Mesenchymal stem cell (in vitro differentiated cells and primary cell): ENCODE data around the gene NUBP2.

ENCODE experiments used
- DNase-seq: peaks from one replicate; pipeline ENCODE4 v3.0.0-alpha.2; 2013
- H2AFZ ChIP-seq: one replicate; pipeline ENCODE4 v1.6.1; 2013; ENCODE audit warnings: low read depth, mild to moderate bottlenecking, control low read depth, inconsistent platforms, low read length, moderate library complexity
- H2AK5ac ChIP-seq: 2 replicates; pipeline ENCODE4 v1.6.1; 2013; ENCODE audit warnings: low read length, moderate library complexity, mild to moderate bottlenecking, inconsistent platforms; ENCODE audit not compliant: severe bottlenecking
- H2BK120ac ChIP-seq: one replicate; pipeline ENCODE4 v1.6.1; 2013; ENCODE audit warnings: low read depth, mild to moderate bottlenecking, inconsistent platforms, low read length, moderate library complexity
- H2BK12ac ChIP-seq, 2 experiments: one replicate each; pipeline ENCODE4 v1.6.1; 2013; ENCODE audit warnings: inconsistent platforms in 2 of 2, low read length in 2 of 2, mild to moderate bottlenecking in 2 of 2, moderate library complexity in 2 of 2, control low read depth in 1 of 2
- H2BK15ac ChIP-seq: one replicate; pipeline ENCODE4 v1.6.1; 2013; ENCODE audit warnings: mild to moderate bottlenecking, low read depth, inconsistent platforms; ENCODE audit not compliant: poor library complexity, severe bottlenecking
- H2BK5ac ChIP-seq: 2 replicates; pipeline ENCODE4 v1.6.1; 2013; ENCODE audit warnings: low read depth, mild to moderate bottlenecking, low read length, control low read depth, inconsistent platforms; ENCODE audit not compliant: poor library complexity, severe bottlenecking
- H3K14ac ChIP-seq, 2 experiments: one replicate each; pipeline ENCODE4 v1.6.1; 2013; ENCODE audit warnings: inconsistent platforms in 2 of 2, low read length in 2 of 2, control low read depth in 1 of 2, mild to moderate bottlenecking in 1 of 2, moderate library complexity in 1 of 2
- H3K18ac ChIP-seq, 2 experiments: one replicate each; pipeline ENCODE4 v1.6.1; 2013; ENCODE audit warnings: inconsistent platforms in 2 of 2, low read length in 2 of 2, control low read depth in 1 of 2, low read depth in 1 of 2, mild to moderate bottlenecking in 1 of 2
- H3K23ac ChIP-seq, 2 experiments: one replicate each; pipeline ENCODE4 v1.6.1; 2013; ENCODE audit warnings: inconsistent platforms in 2 of 2, low read length in 2 of 2, mild to moderate bottlenecking in 2 of 2, moderate library complexity in 2 of 2, control low read depth in 1 of 2
- H3K27ac ChIP-seq: 2 replicates; pipeline ENCODE4 v1.5.1; 2013; ENCODE audit warnings: mild to moderate bottlenecking, moderate library complexity, low read length, control low read depth, inconsistent platforms; ENCODE audit not compliant: poor library complexity, severe bottlenecking
- H3K27me3 ChIP-seq, 2 experiments: 2 replicates each; pipeline versions ENCODE4 v1.6.1 to v1.7.0; 2013; ENCODE audit warnings: low read length in 2 of 2, mild to moderate bottlenecking in 2 of 2, moderate library complexity in 2 of 2, control low read depth in 1 of 2, inconsistent platforms in 1 of 2; ENCODE audit not compliant: control insufficient read depth in 1 of 2, insufficient read depth in 1 of 2
- H3K36me3 ChIP-seq, 2 experiments: 2 replicates each; pipeline versions ENCODE4 v1.6.1 to v1.7.0; 2013; ENCODE audit warnings: low read length in 2 of 2, control low read depth in 1 of 2, inconsistent platforms in 1 of 2, low read depth in 1 of 2, mild to moderate bottlenecking in 1 of 2; ENCODE audit not compliant: insufficient read depth in 2 of 2, control insufficient read depth in 1 of 2
- H3K4ac ChIP-seq, 2 experiments: one replicate each; pipeline ENCODE4 v1.6.1; 2013; ENCODE audit warnings: inconsistent platforms in 2 of 2, low read length in 2 of 2, mild to moderate bottlenecking in 2 of 2, moderate library complexity in 2 of 2, control low read depth in 1 of 2, low read depth in 1 of 2
- H3K4me1 ChIP-seq: 2 replicates; pipeline ENCODE4 v1.6.1; 2013; ENCODE audit warnings: low read depth, low read length, control low read depth; ENCODE audit not compliant: control insufficient read depth, insufficient read depth
- H3K4me2 ChIP-seq: 2 replicates; pipeline ENCODE4 v1.6.1; 2013; ENCODE audit warnings: low read length, mild to moderate bottlenecking, inconsistent platforms; ENCODE audit not compliant: poor library complexity, severe bottlenecking
- H3K4me3 ChIP-seq, 2 experiments: 2 replicates each; pipeline versions ENCODE4 v1.5.1 to v1.7.0; 2013; ENCODE audit warnings: low read length in 2 of 2, mild to moderate bottlenecking in 2 of 2, control low read depth in 1 of 2, low read depth in 1 of 2; ENCODE audit not compliant: insufficient read depth in 1 of 2
- H3K79me1 ChIP-seq: replicated peaks from 2 replicates; pipeline ENCODE4 v1.6.1; 2013; ENCODE audit warnings: mild to moderate bottlenecking, control low read depth, low read length, inconsistent platforms; ENCODE audit not compliant: poor library complexity, severe bottlenecking
- H3K9ac ChIP-seq: 2 replicates; pipeline ENCODE4 v1.7.0; 2013; ENCODE audit warnings: mild to moderate bottlenecking, low read length, moderate library complexity
- H3K9me3 ChIP-seq: 2 replicates; pipeline ENCODE4 v1.7.0; 2013; ENCODE audit warnings: mild to moderate bottlenecking, low read length; ENCODE audit not compliant: control insufficient read depth
- H4K8ac ChIP-seq: one replicate; pipeline ENCODE4 v1.6.1; 2013; ENCODE audit warnings: inconsistent platforms, mild to moderate bottlenecking, low read length, moderate library complexity
- H4K91ac ChIP-seq: one replicate; pipeline ENCODE4 v1.6.1; 2013; ENCODE audit warnings: mild to moderate bottlenecking, low read length, inconsistent platforms
- WGBS: methylation state at CpG from one replicate; pipeline ENCODE4 v1.1.7; 2013; ENCODE audit warnings: mixed read lengths; 5-methylcytosine and 5-hydroxymethylcytosine counted together

Gene NUBP2

DNA sequence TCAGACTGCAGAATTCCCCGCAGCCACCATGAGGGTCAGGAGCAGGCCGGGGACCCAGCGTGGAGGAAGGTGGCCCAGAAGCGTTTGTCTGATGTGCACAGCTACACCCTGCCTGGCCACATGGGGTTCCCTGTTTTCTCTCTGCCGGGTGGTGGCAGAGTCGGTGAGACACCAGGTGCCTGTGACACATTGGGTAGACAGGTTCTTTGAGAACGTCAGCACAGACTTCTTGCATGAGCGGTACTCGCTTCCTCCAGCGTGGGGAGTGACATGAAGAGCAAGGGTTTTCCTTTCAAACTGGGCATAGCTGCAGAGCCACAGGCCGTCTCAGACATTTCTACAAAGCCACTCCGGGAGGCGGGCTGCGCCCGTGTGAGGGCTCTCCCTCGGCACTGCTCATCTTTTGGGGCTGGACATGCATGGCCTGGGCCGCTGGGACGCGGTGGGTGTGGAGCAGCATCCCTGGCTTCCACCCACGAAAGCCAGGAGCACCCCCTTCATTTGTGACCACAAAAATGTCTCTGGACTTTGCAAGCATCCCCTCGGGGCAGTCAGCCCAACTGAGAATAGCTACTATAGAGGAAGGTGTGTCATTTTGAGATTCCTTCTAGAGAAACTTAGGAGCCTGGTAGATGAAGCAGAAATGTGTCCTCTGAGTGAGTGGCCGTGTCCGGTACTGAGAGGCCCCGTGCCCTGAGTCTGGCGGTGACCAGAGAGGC lies 37.4 kb upstream of the NUBP2 start:
- Histone ChIP-seq H4K91ac (peak overlapping the region; percentile 52), H3K4me1 (peaks cover 24% of the 10 kb centered on the region), H3K9ac (no peak overlapping the region), H4K8ac (peak overlapping the region; percentile 66), H2AK5ac (peak overlapping the region; percentile 92), H3K27me3 (no peaks in the 10 kb centered on the region), H2AFZ (no peak overlapping the region), H3K36me3 (peaks cover 76 to 82% of the 10 kb centered on the region in 2 experiments), H3K18ac (peak overlapping the region in 1 of 2 experiments; percentile 37), H3K4me3 (no peak overlapping the region), H3K4ac (no peak overlapping the region), H3K4me2 (peak overlapping the region; percentile 20), H2BK12ac (peak overlapping the region in 1 of 2 experiments; percentile 38), H2BK15ac (no peak overlapping the region), H2BK5ac (peak overlapping the region; percentile 50), H3K14ac (no peak overlapping the region), H3K79me1 (peaks cover 46% of the 10 kb centered on the region), H2BK120ac (no peak overlapping the region), H3K9me3 (no peaks in the 10 kb centered on the region), H3K23ac (no peak overlapping the region), H3K27ac (peak overlapping the region; percentile 99)
- WGBS, result 88% methylated on average over 24 of the region's 25 CpGs
- DNase-seq, result peak; percentile 59

DNA sequence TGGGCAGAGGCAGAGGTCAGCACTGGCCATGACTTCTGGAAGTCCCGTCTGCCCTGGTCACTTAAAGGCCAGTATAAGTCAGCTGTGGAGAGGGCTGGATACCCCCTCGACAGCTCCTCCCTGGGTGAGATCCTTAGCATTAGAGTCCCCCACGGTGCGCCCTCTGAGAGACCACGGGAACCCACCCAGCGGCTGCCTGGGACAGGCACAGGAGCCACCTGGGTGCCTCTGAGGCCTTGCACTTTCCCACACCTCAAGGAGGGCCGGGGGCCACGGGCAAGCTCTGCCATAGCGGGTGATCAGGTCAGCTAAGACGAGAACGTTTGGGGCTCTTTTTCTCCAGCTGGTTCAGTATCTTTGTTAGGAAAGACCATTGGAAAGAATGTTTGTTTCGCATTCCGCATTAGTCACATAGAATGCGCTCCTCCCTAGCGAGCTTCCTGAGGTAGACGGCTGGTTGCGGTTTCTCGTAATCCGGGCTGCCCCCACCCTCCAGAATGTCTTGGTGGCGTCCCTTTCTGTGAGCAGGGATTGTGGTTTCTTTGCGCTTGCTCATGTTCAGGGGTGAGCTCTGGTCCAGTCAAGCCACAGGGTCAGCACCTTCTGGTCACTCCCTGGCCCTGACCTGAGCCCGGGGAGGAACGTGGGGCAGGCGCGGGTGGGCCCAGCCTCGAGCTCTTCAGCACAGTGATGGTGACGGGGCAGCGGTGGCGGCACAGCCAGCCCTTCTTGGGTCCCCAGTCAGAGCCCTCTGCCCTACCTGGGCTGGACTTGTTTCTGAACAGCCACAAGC lies 36.7 kb upstream of the NUBP2 start:
- peak overlapping the region; percentile 84 for H4K91ac ChIP-seq
- peaks cover 75 to 80% of the 10 kb centered on the region in 2 experiments for H3K36me3 ChIP-seq
- peak overlapping the region; percentile 29 for H3K4me2 ChIP-seq
- H2BK12ac ChIP-seq, result peak overlapping the region in 1 of 2 experiments; percentile 49
- no peak overlapping the region for H3K23ac ChIP-seq
- H3K27ac ChIP-seq, result peak overlapping the region; percentile 99
- peak; percentile 90 for DNase-seq
- peaks cover 22% of the 10 kb centered on the region for H3K4me1 ChIP-seq
- H3K9me3 ChIP-seq, result no peaks in the 10 kb centered on the region
- H3K79me1 ChIP-seq, result peaks cover 40% of the 10 kb centered on the region
- H3K4me3 ChIP-seq, result no peak overlapping the region
- H3K9ac ChIP-seq, result no peak overlapping the region
- peak overlapping the region; percentile 54 for H2BK5ac ChIP-seq
- H3K18ac ChIP-seq, result peak overlapping the region; percentile 18 to 38
- H2BK15ac ChIP-seq, result no peak overlapping the region
- H3K4ac ChIP-seq, result peak overlapping the region in 1 of 2 experiments; percentile 25
- no peak overlapping the region for H3K14ac ChIP-seq
- H2BK120ac ChIP-seq, result peak overlapping the region; percentile 27
- H3K27me3 ChIP-seq, result no peaks in the 10 kb centered on the region
- peak overlapping the region; percentile 85 for H2AK5ac ChIP-seq
- 83% methylated on average over 29 of the region's 29 CpGs for WGBS
- H2AFZ ChIP-seq, result no peak overlapping the region
- no peak overlapping the region for H4K8ac ChIP-seq

DNA sequence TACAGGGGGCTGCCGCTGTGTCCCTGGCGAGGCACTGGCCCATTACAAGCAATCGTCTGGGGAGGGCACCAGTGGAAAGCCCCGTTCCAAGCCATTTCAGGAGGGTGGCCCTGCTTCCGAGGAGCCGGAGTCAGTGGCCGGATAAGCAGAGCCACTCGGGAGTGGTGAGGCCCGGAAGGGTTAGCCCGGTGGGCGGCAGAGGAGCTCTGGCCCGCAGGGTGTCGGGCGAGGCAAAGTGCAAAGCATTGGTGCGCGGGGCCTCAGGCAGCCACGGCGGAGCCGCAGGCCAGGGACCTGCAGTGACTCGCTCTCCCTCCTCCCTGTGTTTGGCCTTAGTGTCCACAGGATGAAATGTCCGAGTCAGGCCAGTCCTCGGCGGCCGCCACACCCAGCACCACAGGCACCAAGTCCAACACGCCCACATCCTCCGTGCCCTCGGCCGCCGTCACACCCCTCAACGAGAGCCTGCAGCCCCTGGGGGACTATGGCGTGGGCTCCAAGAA lies 36.0 kb upstream of the NUBP2 start:
- peak overlapping the region; percentile 99 for H3K27ac ChIP-seq
- H3K14ac ChIP-seq, result no peak overlapping the region
- H2BK5ac ChIP-seq, result peak overlapping the region; percentile 54
- H3K9ac ChIP-seq, result no peak overlapping the region
- no peak overlapping the region for H4K8ac ChIP-seq
- H3K79me1 ChIP-seq, result peaks cover 34% of the 10 kb centered on the region
- peak overlapping the region; percentile 85 for H2AK5ac ChIP-seq
- peak overlapping the region; percentile 84 for H4K91ac ChIP-seq
- H2BK12ac ChIP-seq, result peak overlapping the region; percentile 8 to 49
- H3K9me3 ChIP-seq, result no peaks in the 10 kb centered on the region
- H3K27me3 ChIP-seq, result no peaks in the 10 kb centered on the region
- peak overlapping the region in 1 of 2 experiments; percentile 25 for H3K4ac ChIP-seq
- no peak overlapping the region for H2BK15ac ChIP-seq
- H2BK120ac ChIP-seq, result peak overlapping the region; percentile 27
- H2AFZ ChIP-seq, result no peak overlapping the region
- H3K4me1 ChIP-seq, result peaks cover 22% of the 10 kb centered on the region
- peak overlapping the region; percentile 29 for H3K4me2 ChIP-seq
- peaks cover 79 to 80% of the 10 kb centered on the region in 2 experiments for H3K36me3 ChIP-seq
- H3K4me3 ChIP-seq, result no peak overlapping the region
- H3K18ac ChIP-seq, result peak overlapping the region in 1 of 2 experiments; percentile 38
- peak; percentile 10 for DNase-seq
- 90% methylated on average over 29 of the region's 31 CpGs for WGBS
- H3K23ac ChIP-seq, result no peak overlapping the region

DNA sequence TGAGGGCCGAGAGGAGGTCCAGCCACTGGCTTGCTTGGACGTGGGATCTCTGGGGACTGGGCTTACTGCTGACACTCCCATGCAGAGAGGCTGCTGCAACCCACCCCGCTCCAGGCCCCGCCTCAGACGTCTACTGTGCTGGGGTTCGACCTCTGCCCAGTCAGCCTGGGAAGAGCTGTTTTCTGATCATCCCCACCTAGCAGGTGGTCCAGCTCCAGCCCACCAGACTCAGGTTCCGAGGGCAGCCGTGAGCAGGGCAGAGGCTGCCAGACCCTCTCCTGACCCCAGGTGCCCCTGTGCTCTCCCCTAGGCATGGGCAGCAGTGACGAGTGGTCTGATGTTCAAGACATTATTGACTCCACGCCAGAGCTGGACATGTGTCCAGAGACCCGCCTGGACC lies 34.8 kb upstream of the NUBP2 start:
- Histone ChIP-seq H3K9me3 (no peaks in the 10 kb centered on the region), H3K36me3 (peaks cover 82 to 86% of the 10 kb centered on the region in 2 experiments), H2BK5ac (no peak overlapping the region), H3K9ac (no peak overlapping the region), H4K8ac (no peak overlapping the region), H3K27ac (no peak overlapping the region), H2BK120ac (no peak overlapping the region), H3K14ac (no peak overlapping the region), H2BK15ac (no peak overlapping the region), H3K23ac (no peak overlapping the region), H3K4me2 (no peak overlapping the region), H2AFZ (no peak overlapping the region), H3K79me1 (peaks cover 38% of the 10 kb centered on the region), H3K4me1 (peaks cover 22% of the 10 kb centered on the region), H3K27me3 (no peaks in the 10 kb centered on the region), H3K18ac (no peak overlapping the region), H2BK12ac (no peak overlapping the region), H3K4ac (no peak overlapping the region), H3K4me3 (peak overlapping the region in 1 of 2 experiments; percentile 33), H4K91ac (peak overlapping the region; percentile 40), H2AK5ac (no peak overlapping the region)
- 97% methylated on average over 11 of the region's 11 CpGs for WGBS
- DNase-seq, result no peak
